GM21526 (cell line): Measurements from ENCODE around the gene ITGB6.
A peak's percentile ranks its signal among the peaks of the same experiment; 100 is the strongest.

Experiments
- ATAC-seq: cut with Tn5 transposase; IDR thresholded peaks from one replicate; pipeline ENCODE4 v1.9.1; 2021; ENCODE audit warnings: moderate library complexity; ENCODE audit not compliant: unreplicated experiment, low FRiP score

ITGB6 gene

GRCh38 chr2:160221391-160222276 lies 21.6 kb upstream of the ITGB6 start:
- ATAC-seq, result no peak

DNA sequence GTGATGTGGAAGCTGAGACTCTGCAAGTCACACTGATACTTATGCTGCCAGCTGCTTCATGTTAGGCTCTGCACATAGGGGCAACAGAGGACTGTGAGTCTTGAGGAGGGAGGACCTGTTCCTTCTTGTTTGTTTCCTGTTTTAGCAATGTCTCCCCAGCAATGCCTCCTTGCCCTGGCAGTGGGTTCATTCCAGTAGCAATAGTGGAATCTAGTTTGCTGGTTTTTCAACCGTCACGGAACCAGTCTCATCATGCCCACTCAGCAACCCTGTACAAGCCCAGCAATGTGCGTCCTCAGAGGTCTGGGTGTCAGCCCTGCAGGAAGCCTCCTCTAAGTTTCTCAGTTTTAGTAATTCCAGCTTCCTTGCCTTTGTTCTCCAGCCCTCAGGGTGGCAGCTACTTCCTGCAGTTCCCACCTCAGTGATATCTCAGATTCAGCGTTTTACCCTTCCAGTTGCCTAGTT lies 20.5 kb upstream of the ITGB6 start:
- no peak for ATAC-seq

GRCh38 chr2:160220026-160220425 lies 20.0 kb upstream of the ITGB6 start:
- ATAC-seq, result no peak

DNA sequence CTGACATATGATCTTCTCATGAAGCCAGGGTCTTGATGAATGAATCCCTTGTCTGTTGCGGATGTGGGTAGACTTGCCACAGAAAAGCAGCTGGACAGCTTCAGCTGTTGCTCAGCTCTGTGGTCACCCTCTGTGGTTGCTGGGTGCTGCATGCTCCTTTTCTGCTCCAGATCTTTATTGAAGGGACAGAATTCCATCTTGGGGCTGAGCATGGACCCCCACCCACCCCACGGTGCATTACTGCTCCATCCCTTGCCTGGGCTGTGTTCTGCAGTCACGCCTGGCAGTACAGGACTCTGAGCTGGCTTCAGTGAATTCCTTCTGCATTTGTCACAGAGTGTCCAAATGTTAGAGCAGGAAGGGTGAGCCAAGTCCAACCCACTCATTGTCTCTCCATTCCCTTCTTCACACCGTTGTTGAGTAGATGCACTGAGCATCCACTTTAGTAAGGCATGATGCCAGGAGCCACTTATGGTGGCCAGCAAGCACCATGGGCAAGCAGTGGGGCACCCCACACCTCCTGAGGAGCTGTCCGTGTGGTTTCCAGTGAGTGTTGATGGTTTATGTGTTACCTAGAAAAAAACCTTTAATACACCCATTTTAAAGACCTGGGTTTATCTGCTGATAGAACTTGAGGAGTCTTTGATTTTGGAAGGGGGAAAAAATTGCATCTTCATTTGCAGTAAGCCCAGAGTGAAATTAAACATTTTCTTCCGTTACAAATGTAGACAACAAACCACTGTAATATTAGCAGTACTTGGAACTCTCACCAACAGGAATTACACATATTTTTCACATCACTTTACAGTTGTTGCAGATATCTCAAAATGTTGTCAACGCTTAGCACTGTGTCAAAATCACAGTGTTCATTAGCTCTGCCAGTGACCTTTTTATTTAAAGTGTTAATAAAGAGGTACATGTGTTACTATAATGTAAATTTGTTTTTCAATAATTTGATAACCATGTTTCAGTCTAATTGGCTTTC lies 14.7 kb upstream of the ITGB6 start:
- no peak for ATAC-seq

- no peak for ATAC-seq
Observed at GRCh38 chr2:160213511-160213910, 13.4 kb upstream of the ITGB6 start.

DNA sequence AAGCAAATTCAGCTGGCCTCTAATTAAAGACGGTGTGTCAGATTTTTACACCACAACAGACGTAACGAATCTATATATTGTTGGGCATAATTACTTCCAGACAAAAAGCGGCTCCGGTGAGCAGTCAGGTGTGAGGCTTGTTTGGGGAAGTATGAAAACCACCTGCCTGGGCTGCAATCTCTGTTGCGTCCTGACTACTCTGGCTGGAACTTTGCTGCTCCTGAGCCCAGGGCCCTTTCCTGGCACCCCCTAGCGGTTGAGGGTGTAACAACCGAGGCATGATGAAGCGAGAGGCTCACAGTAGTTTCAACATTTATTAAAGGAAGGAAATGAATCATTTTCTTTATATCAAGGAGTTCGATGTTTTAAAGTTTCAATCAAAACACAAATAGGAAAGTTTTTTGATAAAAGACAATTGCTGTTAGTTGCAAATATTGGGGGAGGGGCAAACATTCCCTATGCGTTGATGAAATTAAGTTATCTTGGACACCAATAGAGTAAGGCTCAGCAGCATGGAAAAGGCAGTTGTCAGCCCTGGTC lies 10.6 kb upstream of the ITGB6 start:
- peak; percentile 98 for ATAC-seq

DNA sequence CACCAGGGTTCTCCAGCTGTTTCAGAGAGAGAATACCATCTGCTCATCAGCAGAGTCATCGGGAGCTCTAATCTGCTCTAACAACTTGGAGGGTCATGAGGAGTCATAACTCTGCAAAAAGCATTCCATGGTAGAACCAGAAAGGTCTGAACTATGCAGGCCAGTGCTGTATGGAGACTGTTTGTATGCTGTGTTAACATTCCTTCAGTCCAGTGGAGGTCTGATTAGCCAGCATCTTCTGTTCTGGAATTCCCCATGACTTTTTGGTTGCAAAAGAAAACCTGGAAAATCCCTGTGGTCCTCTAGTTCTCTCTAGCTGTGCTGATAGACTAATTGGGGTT lies 9.4 kb upstream of the ITGB6 start:
- ATAC-seq, result no peak

DNA sequence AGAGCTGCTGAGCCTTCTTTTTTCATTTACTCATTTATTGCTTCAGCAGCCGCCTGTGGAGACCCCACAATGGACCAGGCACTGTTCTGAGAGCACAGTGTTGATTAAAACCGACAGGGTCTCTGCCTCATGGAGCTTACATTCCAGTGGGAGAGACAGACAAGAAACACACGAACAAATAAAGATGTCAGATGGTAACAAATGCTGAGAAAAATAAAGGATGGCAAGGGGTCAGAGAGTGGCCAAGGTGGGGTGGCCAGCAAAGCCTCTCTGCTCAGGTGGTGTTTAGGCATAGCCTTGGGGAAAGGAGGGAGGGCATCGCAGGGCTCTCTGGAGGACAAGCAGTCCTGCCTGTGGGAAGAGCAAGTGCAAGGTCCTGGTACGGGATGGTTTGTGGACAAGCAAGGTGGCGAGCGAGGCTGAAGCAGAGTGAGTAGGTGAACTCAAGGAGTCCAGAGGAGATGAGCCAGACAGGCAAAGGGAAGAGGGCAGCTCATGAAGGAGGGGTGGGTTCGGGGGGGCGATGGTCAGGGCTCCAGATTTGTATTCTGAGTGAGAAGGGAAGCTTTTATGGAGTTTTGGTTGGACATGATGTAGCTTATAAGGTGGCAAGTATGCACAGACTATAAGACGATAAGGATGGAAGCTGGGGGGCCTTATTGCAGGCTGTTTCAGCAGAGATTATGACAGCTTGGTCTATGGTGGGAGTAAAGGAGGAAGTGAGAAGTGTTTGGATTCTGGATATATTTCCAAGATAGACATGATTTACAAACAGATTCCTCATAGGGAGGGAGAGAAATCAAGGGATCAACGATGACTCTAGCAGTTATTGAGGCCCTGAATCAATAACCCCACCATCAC lies 8.8 kb upstream of the ITGB6 start:
- ATAC-seq, result no peak

DNA sequence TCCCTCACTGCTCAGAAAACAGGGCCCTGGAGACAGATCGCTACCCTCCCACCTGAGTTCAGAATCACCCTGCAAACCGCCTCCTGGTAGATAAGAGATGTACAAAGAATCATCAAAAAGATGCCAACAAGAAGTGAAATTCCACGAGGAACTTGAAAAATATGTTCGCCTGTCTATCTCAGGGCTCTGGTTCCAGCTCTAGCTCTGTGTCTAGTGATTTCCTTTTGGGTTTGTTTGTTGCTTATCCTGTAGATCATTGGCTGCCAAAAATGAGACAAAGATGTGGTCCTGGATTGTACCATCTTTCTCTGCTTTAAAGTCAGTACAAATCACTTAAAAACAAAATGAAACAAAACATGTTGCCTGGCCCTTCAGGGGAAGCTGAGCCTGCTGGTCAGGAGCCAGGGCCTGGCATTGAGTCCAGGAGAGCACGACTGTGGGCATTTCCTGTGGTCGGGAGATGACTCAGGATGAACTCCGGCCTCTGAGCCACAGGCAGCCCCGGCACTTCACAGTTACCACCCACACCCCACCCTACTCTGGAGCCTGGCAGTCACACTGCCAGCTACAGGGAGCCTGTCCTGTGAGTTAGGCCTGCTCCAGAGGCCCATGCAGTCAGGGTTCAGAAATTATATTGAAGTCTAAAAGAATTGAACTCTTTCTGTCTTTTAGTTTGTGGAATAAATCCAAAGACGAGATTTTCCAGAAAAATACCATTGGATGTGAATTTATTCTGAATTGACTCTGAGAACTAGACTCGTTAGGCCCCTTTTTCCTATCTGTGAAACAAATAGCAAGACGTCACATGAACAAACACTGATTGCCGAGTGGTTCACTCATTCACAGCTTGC lies 8.0 kb upstream of the ITGB6 start:
- ATAC-seq, result no peak

DNA sequence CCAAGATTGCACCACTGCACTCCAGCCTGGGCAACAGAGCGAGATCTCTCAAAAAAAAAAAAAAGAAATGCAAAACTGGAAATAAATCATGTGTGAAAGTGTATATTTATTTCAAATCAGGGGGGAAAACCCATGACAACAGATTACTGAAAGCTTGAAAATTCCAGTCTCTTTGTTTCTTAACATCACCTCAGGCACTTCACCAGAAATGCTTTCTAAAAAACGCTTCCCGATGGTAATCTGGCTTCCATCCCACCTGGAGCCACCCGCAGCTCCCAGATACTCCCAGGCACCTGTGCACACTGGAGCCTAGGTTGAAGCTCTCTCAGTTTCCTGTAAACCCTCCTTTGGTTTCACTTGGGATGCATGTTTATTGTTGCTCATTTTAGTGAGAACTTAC lies 7.2 kb upstream of the ITGB6 start:
- ATAC-seq, result no peak

DNA sequence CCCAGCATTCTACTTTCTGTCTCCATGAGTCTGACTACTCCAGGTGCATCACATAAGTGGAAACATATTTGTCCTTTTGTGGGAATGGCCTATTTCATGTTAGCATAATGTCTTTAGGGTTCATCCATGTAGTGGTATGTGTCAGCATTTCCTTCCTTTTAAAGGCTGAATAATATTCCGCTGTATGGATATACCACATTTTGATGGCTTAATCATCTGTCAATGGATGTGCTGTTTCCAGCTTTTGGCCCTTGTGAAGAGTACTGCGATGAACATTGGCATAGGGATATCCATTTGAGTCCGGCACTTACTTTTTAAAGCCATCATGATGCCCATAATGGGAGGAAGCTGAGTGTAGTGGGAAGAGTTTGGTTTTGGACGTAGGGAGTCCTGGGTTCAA lies 6.4 kb upstream of the ITGB6 start:
- no peak for ATAC-seq

- ATAC-seq, result no peak
Observed at GRCh38 chr2:160205505-160205904, 5.4 kb upstream of the ITGB6 start.

DNA sequence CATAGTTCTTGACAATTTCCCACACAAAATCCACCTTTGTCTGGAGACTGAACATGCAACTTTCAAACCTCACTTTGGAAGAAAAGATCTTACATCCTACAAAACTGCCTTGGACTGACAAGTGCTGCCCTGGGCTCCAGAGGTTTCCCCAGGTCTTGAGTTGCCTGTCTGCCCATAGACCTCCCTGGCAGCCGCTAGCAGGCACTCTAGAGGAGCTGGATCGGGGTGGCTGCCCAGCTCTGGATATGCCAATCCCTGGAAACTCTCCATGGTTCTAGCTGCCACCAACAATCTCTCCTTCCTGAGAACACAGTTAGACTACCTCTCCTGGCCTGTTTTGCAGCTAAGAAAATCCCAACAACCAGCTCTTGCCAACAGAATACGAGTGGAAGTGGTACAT lies 3.4 kb upstream of the ITGB6 start:
- no peak for ATAC-seq

- no peak for ATAC-seq
Observed at GRCh38 chr2:160203007-160203406, 2.9 kb upstream of the ITGB6 start.

- ATAC-seq, result peak; percentile 62
Observed at GRCh38 chr2:160201849-160202539, 1.9 kb upstream of the ITGB6 start.

DNA sequence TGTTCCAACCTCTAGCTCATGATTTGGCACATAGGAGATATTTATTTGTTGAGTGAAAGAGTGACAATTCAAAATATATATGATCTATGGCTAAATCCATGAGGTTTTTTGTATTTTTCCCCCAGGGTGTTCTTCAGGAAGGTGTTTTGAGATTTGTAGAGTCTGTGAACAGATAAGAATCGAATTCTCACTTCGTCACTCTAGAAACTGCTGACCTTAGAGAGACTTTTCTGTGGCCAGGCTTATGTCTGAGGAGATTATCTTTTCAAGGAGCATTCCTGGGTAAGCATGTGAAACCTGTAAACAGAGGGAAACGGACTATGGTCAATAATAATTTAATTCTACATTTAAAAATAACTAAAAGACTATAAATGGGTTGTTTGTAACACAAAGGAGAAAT lies 849 bp upstream of the ITGB6 start:
- ATAC-seq, result no peak

GRCh38 chr2:160199053-160199452 lies 1.0 kb downstream of the ITGB6 start:
- no peak for ATAC-seq

- ATAC-seq, result no peak
Observed at GRCh38 chr2:160197587-160197986, 2.5 kb downstream of the ITGB6 start.

- no peak for ATAC-seq
Observed at GRCh38 chr2:160194946-160195345, 5.1 kb downstream of the ITGB6 start.
